IMR-90 (cell line): Measurements from ENCODE around the gene COMMD1. TPM values are rescaled to one million over a fixed set of nuclear protein-coding genes. Genes with fewer than 3 reads are reported as not detected.

Experiments
- ATAC-seq: fragments of 200-7000 bp; cut with Tn5 transposase; 2 replicates; pipeline ENCODE4 v1.9.1; 2020; ENCODE audit warnings: low read depth, mild to moderate bottlenecking, moderate library complexity
- BruUV-seq: library from RNA; stranded (reverse); fragments of 400-500 nt; replicated peaks from 2 replicates; lab custom pipeline; 2021; lab: Mats Ljungman, UMichigan
- CTCF ChIA-PET: fragments of 300-600 bp; formaldehyde crosslinking; extraction: SDS; loops from one replicate; lab custom pipeline; 2021; ENCODE audit warnings: antibody characterized with exemption; lab: Yijun Ruan, JAX
- POLR2A ChIA-PET: fragments of 300-600 bp; sonication (Branson Sonifier 250); formaldehyde crosslinking; loops from one replicate; lab custom pipeline; 2022; ENCODE audit warnings: antibody characterized with exemption; ENCODE audit not compliant: unreplicated experiment; lab: Charles Lee
- DNase-seq: peaks from one replicate; pipeline ENCODE4 v3.0.0; 2013
- H2AFZ ChIP-seq: replicated peaks from 2 replicates; pipeline ENCODE3; 2013; ENCODE audit warnings: low read length, mild to moderate bottlenecking; ENCODE audit not compliant: poor library complexity
- H2AK5ac ChIP-seq: 2 replicates; pipeline ENCODE4 v1.6.1; 2013; ENCODE audit warnings: low read depth, low read length, inconsistent platforms
- H2AK9ac ChIP-seq: replicated peaks from 2 replicates; pipeline ENCODE3; 2013; ENCODE audit warnings: mild to moderate bottlenecking, low read depth, low read length, moderate library complexity; ENCODE audit not compliant: poor library complexity
- H2BK120ac ChIP-seq: 2 replicates; pipeline ENCODE4 v1.6.1; 2013; ENCODE audit warnings: low read depth, low read length, inconsistent platforms
- H2BK15ac ChIP-seq: 3 replicates; pipeline ENCODE4 v1.6.1; 2013; ENCODE audit warnings: low read depth, low read length, inconsistent platforms
- H2BK20ac ChIP-seq: 2 replicates; pipeline ENCODE4 v1.6.1; 2013; ENCODE audit warnings: low read depth, mild to moderate bottlenecking, inconsistent platforms, low read length, moderate library complexity
- H2BK5ac ChIP-seq: 2 replicates; pipeline ENCODE4 v1.6.1; 2013; ENCODE audit warnings: mild to moderate bottlenecking, low read depth, low read length, inconsistent platforms; ENCODE audit not compliant: poor library complexity, severe bottlenecking
- H3K14ac ChIP-seq: replicated peaks from 2 replicates; pipeline ENCODE4 v1.6.1; 2013; ENCODE audit warnings: low read depth, low read length, inconsistent platforms
- H3K18ac ChIP-seq: 2 replicates; pipeline ENCODE4 v1.6.1; 2013; ENCODE audit warnings: low read depth, low read length, control low read depth
- H3K23ac ChIP-seq: 2 replicates; pipeline ENCODE4 v1.6.1; 2013; ENCODE audit warnings: low read depth, low read length, inconsistent platforms
- H3K27ac ChIP-seq: 2 replicates; pipeline ENCODE4 v1.5.1; 2013; ENCODE audit warnings: mild to moderate bottlenecking, control low read depth, low read length; ENCODE audit not compliant: insufficient read depth
- H3K27me3 ChIP-seq: 2 replicates; pipeline ENCODE4 v1.6.1; 2013; ENCODE audit warnings: low read length; ENCODE audit not compliant: control insufficient read depth, insufficient read depth
- H3K36me3 ChIP-seq: 2 replicates; pipeline ENCODE4 v1.6.1; 2013; ENCODE audit warnings: low read length, mixed read lengths; ENCODE audit not compliant: control insufficient read depth, insufficient read depth
- H3K4ac ChIP-seq: 2 replicates; pipeline ENCODE4 v1.6.1; 2013; ENCODE audit warnings: low read depth, low read length, inconsistent platforms
- H3K4me1 ChIP-seq: 2 replicates; pipeline ENCODE4 v1.6.1; 2013; ENCODE audit warnings: low read length, mixed read lengths; ENCODE audit not compliant: control insufficient read depth, insufficient read depth
- H3K4me2 ChIP-seq: 2 replicates; pipeline ENCODE4 v1.6.1; 2013; ENCODE audit warnings: low read depth, mild to moderate bottlenecking, control low read depth, low read length, moderate library complexity
- H3K4me3 ChIP-seq: 2 replicates; pipeline ENCODE4 v1.5.1; 2013; ENCODE audit warnings: low read depth, mild to moderate bottlenecking, control low read depth, low read length, moderate library complexity; ENCODE audit not compliant: insufficient read depth
- H3K56ac ChIP-seq: 2 replicates; pipeline ENCODE4 v1.6.1; 2013; ENCODE audit warnings: low read length, inconsistent platforms; ENCODE audit not compliant: insufficient read depth; ENCODE audit errors: extremely low read depth
- H3K79me1 ChIP-seq, 2 experiments: 2 replicates each; pipeline ENCODE4 v1.6.1; 2013; ENCODE audit warnings: low read length in 2 of 2, inconsistent platforms in 1 of 2, low read depth in 1 of 2
- H3K9ac ChIP-seq: 2 replicates; pipeline ENCODE4 v1.6.1; 2013; ENCODE audit warnings: low read depth, low read length, control low read depth
- H3K9me1 ChIP-seq: 2 replicates; pipeline ENCODE4 v1.6.1; 2013; ENCODE audit warnings: low read length, inconsistent platforms; ENCODE audit not compliant: insufficient read depth
- H3K9me3 ChIP-seq: 2 replicates; pipeline ENCODE4 v1.6.1; 2013; ENCODE audit warnings: low read length; ENCODE audit not compliant: control insufficient read depth, insufficient read depth
- H4K20me1 ChIP-seq: 2 replicates; pipeline ENCODE4 v1.6.1; 2013; ENCODE audit warnings: low read length, inconsistent platforms; ENCODE audit not compliant: insufficient read depth
- H4K5ac ChIP-seq: 2 replicates; pipeline ENCODE4 v1.6.1; 2013; ENCODE audit warnings: mild to moderate bottlenecking, low read depth, low read length, control low read depth
- H4K8ac ChIP-seq, 2 experiments: 2 replicates each; pipeline ENCODE4 v1.6.1; 2013; ENCODE audit warnings: low read depth in 2 of 2, low read length in 2 of 2, control low read depth in 1 of 2, inconsistent platforms in 1 of 2
- H4K91ac ChIP-seq: 2 replicates; pipeline ENCODE4 v1.6.1; 2013; ENCODE audit warnings: low read depth, low read length, inconsistent platforms; ENCODE audit not compliant: insufficient read depth
- CEBPB ChIP-seq: IDR thresholded peaks from 2 replicates; pipeline ENCODE4 v1.6.1; 2012; ENCODE audit warnings: low read depth, low read length, improper control_type of control experiment
- CHD1 ChIP-seq: IDR thresholded peaks from 2 replicates; pipeline ENCODE4 v1.6.1; 2012; ENCODE audit warnings: low read depth, low read length, improper control_type of control experiment
- ELK1 ChIP-seq: fragments of 150-350 bp; IDR thresholded peaks from 2 replicates; pipeline ENCODE4 v1.6.1; 2016; ENCODE audit warnings: low read depth, mild to moderate bottlenecking, low read length, moderate library complexity, borderline replicate concordance
- MAZ ChIP-seq: IDR thresholded peaks from 2 replicates; pipeline ENCODE4 v1.6.1; 2012; ENCODE audit warnings: low read depth, mild to moderate bottlenecking, low read length, improper control_type of control experiment, moderate library complexity, borderline replicate concordance
- USF2 ChIP-seq: fragments of 150-350 bp; IDR thresholded peaks from 2 replicates; pipeline ENCODE4 v1.6.1; 2017; ENCODE audit warnings: mild to moderate bottlenecking, antibody characterized with exemption, low read length, low read depth
- WGBS, 2 experiments: methylation state at CpG; one replicate each; pipeline versions ENCODE4 v1.1.5 to v1.1.7; 2013; ENCODE audit warnings: missing lambda C conversion rate in 2 of 2; ENCODE audit not compliant: insufficient read length in 1 of 2; ENCODE audit errors: extremely low coverage in 2 of 2; 5-methylcytosine and 5-hydroxymethylcytosine counted together
- dilution Hi-C: fragments of 300-500 bp; cut with HindIII; formaldehyde crosslinking; loops from one replicate; pipeline ENCODE4 v1.14.3; 2018; ENCODE audit warnings: low sequenced_read_pairs; ENCODE audit not compliant: unreplicated experiment
- in situ Hi-C: fragments of 300-500 bp; cut with MboI; formaldehyde crosslinking; loops from 3 replicates; pipeline ENCODE4 v1.14.3; 2019; ENCODE audit warnings: low sequenced_read_pairs, inconsistent platforms, mixed read lengths
- intact Hi-C: fragments of 100-400 bp; cut with micrococcal nuclease; formaldehyde crosslinking; loops from 2 replicates; pipeline ENCODE4 v1.10.0; 2022
- polyA plus RNA-seq, 3 experiments: library from polyadenylated mRNA; depleted of rRNA; stranded (reverse); fragments of >200 nt; gene quantifications; 2 replicates each; pipeline ENCODE4 v1.2.3, GENCODE V29; 2012; ENCODE audit warnings: low replicate concordance in 1 of 3
- total RNA-seq: library from RNA; depleted of rRNA; stranded (reverse); fragments of >200 nt; gene quantifications from 2 replicates; pipeline ENCODE4 v1.2.3, GENCODE V29; 2012

The COMMD1 gene
- total and polyA plus RNA-seq, 2 of the 4 experiments (the other 2 are of a cell fraction) = 42.8 to 60.4 TPM

- H2AFZ ChIP-seq = no peak overlapping the region
- no peaks in the 10 kb centered on the region for H3K79me1 ChIP-seq
- H4K8ac ChIP-seq = no peak overlapping the region
- in situ Hi-C loops (no loop called here), dilution Hi-C loops (no loop called here), intact Hi-C loops (no loop called here)
- no CpG with 5 or more reads among the region's 3 CpGs for whole genome bisulfite sequencing, 2 experiments
- no peak overlapping the region for H4K5ac ChIP-seq
- POLR2A ChIA-PET = no interaction called here
- DNase-seq = no peak
- no peak overlapping the region for H3K56ac ChIP-seq
- CTCF ChIA-PET = no interaction called here
- no peak overlapping the region for H2BK20ac ChIP-seq
- no peak overlapping the region for H3K4ac ChIP-seq
- H2AK9ac ChIP-seq = no peak overlapping the region
- no peaks in the 10 kb centered on the region for H3K9me3 ChIP-seq
- no peak overlapping the region for H4K91ac ChIP-seq
- H3K4me3 ChIP-seq = no peak overlapping the region
- TF ChIP-seq MAZ (no peak), ELK1 (no peak), CEBPB (no peak), USF2 (no peak), CHD1 (no peak)
- ATAC-seq = no peak
- H3K23ac ChIP-seq = no peak overlapping the region
- H4K20me1 ChIP-seq = no peaks in the 10 kb centered on the region
- H3K18ac ChIP-seq = no peak overlapping the region
- H2AK5ac ChIP-seq = no peak overlapping the region
- H2BK15ac ChIP-seq = no peak overlapping the region
- H3K14ac ChIP-seq = no peak overlapping the region
- H3K27ac ChIP-seq = no peak overlapping the region
- no peaks in the 10 kb centered on the region for H3K36me3 ChIP-seq
- no peak overlapping the region for H3K9ac ChIP-seq
- no peaks in the 10 kb centered on the region for H3K27me3 ChIP-seq
- no peak overlapping the region for H3K4me2 ChIP-seq
- no peak overlapping the region for H2BK5ac ChIP-seq
- no peak overlapping the region for H2BK120ac ChIP-seq
- no peaks in the 10 kb centered on the region for H3K4me1 ChIP-seq
- no TSS peak for BruUV-seq
- peaks cover 4% of the 10 kb centered on the region; the same call in 1 of the 2 replicates for H3K9me1 ChIP-seq
Observed at GRCh38 chr2:62116983-62117382, 211.5 kb downstream of the COMMD1 start.
